Myocyte (in vitro differentiated cells): ENCODE results near the gene TGFBR2. TPM values are rescaled to one million over a fixed set of nuclear protein-coding genes. Genes with fewer than 3 reads are reported as not detected.

Experiments
- DNase-seq: peaks from one replicate; pipeline ENCODE4 v3.0.0-alpha.2; 2012; ENCODE audit warnings: low read depth
- total RNA-seq: library from RNA; depleted of rRNA; stranded (reverse); fragments of >200 nt; gene quantifications from 2 replicates; pipeline ENCODE4 v1.2.3, GENCODE V29; 2014

Gene TGFBR2
- total RNA-seq, 1 donor from 2014 or later, result 106 TPM

- no peak for DNase-seq
Measured at GRCh38 chr3:30688776-30689641, 82.6 kb downstream of the TGFBR2 start.

GRCh38 chr3:30690199-30690598 lies 83.8 kb downstream of the TGFBR2 start:
- DNase-seq, result no peak

- DNase-seq, result no peak
Measured at GRCh38 chr3:30691249-30691880, 85.0 kb downstream of the TGFBR2 start.

GRCh38 chr3:30691944-30692343 lies 85.5 kb downstream of the TGFBR2 start:
- no peak for DNase-seq

- no peak for DNase-seq
Measured at GRCh38 chr3:30692498-30693130, 86.2 kb downstream of the TGFBR2 start.

GRCh38 chr3:30693470-30694120 lies 87.2 kb downstream of the TGFBR2 start:
- peak; percentile 82 for DNase-seq

GRCh38 chr3:30694148-30694547 lies 87.7 kb downstream of the TGFBR2 start:
- DNase-seq, result peak; percentile 69

GRCh38 chr3:30694668-30695067 lies 88.3 kb downstream of the TGFBR2 start:
- DNase-seq, result peak; percentile 24

- DNase-seq, result no peak
Measured at GRCh38 chr3:30695302-30696061, 89.1 kb downstream of the TGFBR2 start.

- DNase-seq, result peak; percentile 51
Measured at GRCh38 chr3:30696403-30696819, 90.0 kb downstream of the TGFBR2 start.

- no peak for DNase-seq
Measured at GRCh38 chr3:30696896-30697295, 90.5 kb downstream of the TGFBR2 start.

GRCh38 chr3:30698549-30698948 lies 92.1 kb downstream of the TGFBR2 start:
- no peak for DNase-seq

- DNase-seq, result no peak
Measured at GRCh38 chr3:30699927-30700326, 93.5 kb downstream of the TGFBR2 start.

- DNase-seq, result no peak
Measured at GRCh38 chr3:30700702-30701321, 94.4 kb downstream of the TGFBR2 start.

- no peak for DNase-seq
Measured at GRCh38 chr3:30702038-30702827, 95.8 kb downstream of the TGFBR2 start.

- DNase-seq, result no peak
Measured at GRCh38 chr3:30702828-30703397, 96.5 kb downstream of the TGFBR2 start.

- no peak for DNase-seq
Measured at GRCh38 chr3:30704931-30705890, 98.8 kb downstream of the TGFBR2 start.

- no peak for DNase-seq
Measured at GRCh38 chr3:30707825-30708224, 101.4 kb downstream of the TGFBR2 start.
